Lower lobe of right lung (tissue), 2 donors: ENCODE measurements around the gene PARVB. TPM values are rescaled to one million over a fixed set of nuclear protein-coding genes. Genes with fewer than 3 reads are reported as not detected.

ENCODE experiments used
- ATAC-seq, 2 donors: fragments of 200-7000 bp; cut with Tn5 transposase; one replicate each; pipeline ENCODE4 v1.9.1; 2020 to 2022; ENCODE audit warnings: mild to moderate bottlenecking in 2 of 2, moderate library complexity in 2 of 2
- DNase-seq: peaks from one replicate; pipeline ENCODE4 v3.0.0-alpha.2; 2020
- H3K27ac ChIP-seq: fragments of 200-600 bp; one replicate; pipeline ENCODE4 v1.8.0; 2022
- H3K27me3 ChIP-seq: fragments of 200-600 bp; one replicate; pipeline ENCODE4 v1.8.0; 2022; ENCODE audit warnings: low read depth
- H3K36me3 ChIP-seq: fragments of 200-600 bp; one replicate; pipeline ENCODE4 v1.8.0; 2022; ENCODE audit warnings: mild to moderate bottlenecking
- H3K4me1 ChIP-seq: fragments of 200-600 bp; one replicate; pipeline ENCODE4 v1.8.0; 2022
- H3K4me3 ChIP-seq: fragments of 200-600 bp; one replicate; pipeline ENCODE4 v1.8.0; 2022; ENCODE audit warnings: mild to moderate bottlenecking
- H3K9me3 ChIP-seq: fragments of 200-600 bp; one replicate; pipeline ENCODE4 v1.8.0; 2022
- CTCF ChIP-seq: fragments of 200-600 bp; IDR thresholded peaks from one replicate; pipeline ENCODE4 v1.8.0; 2022; ENCODE audit warnings: antibody characterized with exemption, mild to moderate bottlenecking
- intact Hi-C: fragments of 100-400 bp; cut with DNase I; formaldehyde crosslinking; loops from one replicate; pipeline ENCODE4 v1.11.0; 2022
- total RNA-seq: library from RNA; stranded (reverse); fragmentation: NEBNext Ultra II Directional; extraction: Animal tissue kit (Norgen Biotek cat#: 25700); gene quantifications from one replicate; pipeline ENCODE4 v1.2.1, GENCODE V29; 2021
- donor health status: DM: no; HTN: yes; CAD: no; lungs with severe emphysema.

PARVB gene
- total RNA-seq, 1 donor from 2014 or later = 44.7 TPM

- H3K27me3 ChIP-seq = no peaks in the 10 kb centered on the region
- DNase-seq (peak; percentile 6), ATAC-seq (no peak)
- H3K27ac ChIP-seq = no peak overlapping the region
- intact Hi-C loops = no loop called here
- H3K4me1 ChIP-seq = peaks cover 14% of the 10 kb centered on the region
- no peak for TF ChIP-seq CTCF
- H3K36me3 ChIP-seq = peaks cover 53% of the 10 kb centered on the region
- no peak overlapping the region for H3K4me3 ChIP-seq
- H3K9me3 ChIP-seq = no peaks in the 10 kb centered on the region
These were observed 25.3 kb upstream of the PARVB start for GRCh38 chr22:43998679-43999264.

GRCh38 chr22:43999378-43999777, 24.7 kb upstream of the PARVB start:
- Histone ChIP-seq H3K4me3 (no peak overlapping the region), H3K27ac (no peak overlapping the region), H3K9me3 (no peaks in the 10 kb centered on the region), H3K4me1 (peaks cover 14% of the 10 kb centered on the region), H3K27me3 (no peaks in the 10 kb centered on the region), H3K36me3 (peaks cover 47% of the 10 kb centered on the region)
- peak; percentile 9 for DNase-seq
- no peak for ATAC-seq
- intact Hi-C loops = no loop called here
- no peak for TF ChIP-seq CTCF

DNA sequence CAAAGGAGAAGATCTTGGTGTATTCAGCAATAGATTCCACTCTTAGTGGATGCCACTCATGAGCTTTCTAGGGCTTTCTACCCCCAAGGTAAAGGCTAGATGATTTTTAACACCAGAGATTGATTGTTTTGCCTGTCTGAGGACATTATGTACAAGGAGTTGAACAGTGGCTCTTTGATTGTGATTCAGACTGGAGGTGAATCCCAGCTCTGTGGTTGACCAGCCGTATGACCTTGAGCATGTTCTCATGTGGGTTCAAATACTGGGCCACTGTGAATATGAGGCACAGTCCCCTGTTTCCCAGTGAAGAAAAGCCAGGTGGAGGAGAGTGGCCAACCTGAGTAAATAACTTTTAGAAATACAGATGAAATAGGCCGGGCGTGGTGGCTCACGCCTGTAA, 24.0 kb upstream of the PARVB start:
- TF ChIP-seq CTCF = no peak
- Histone ChIP-seq H3K27ac (no peak overlapping the region), H3K4me3 (no peak overlapping the region), H3K36me3 (peaks cover 39% of the 10 kb centered on the region), H3K27me3 (no peaks in the 10 kb centered on the region), H3K9me3 (no peaks in the 10 kb centered on the region), H3K4me1 (peaks cover 14% of the 10 kb centered on the region)
- DNase-seq = peak; percentile 2
- no peak for ATAC-seq
- intact Hi-C loops = no loop called here

- ATAC-seq (no peak), DNase-seq (peak; percentile 2)
- intact Hi-C loops = no loop called here
These were observed 22.6 kb upstream of the PARVB start for GRCh38 chr22:44001521-44001920.

DNA sequence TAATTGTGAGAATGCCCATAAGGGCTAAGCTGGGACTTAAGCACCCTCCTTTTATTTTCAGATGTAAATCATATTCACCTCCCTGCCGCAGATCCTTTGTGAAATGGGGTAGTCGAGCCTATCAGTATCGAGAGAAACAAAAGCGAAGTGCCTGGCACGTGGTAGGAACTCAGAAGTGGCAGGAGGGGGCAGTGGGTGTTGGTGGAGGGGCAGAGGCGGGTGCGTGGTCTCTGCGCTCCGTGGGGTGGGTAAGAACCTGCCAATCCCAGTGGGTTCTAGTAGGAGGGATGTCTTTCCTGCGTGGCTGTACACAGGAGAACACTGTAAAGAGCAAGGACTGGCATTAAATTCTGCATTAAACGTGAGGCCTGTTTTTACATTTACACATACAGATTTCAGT, 21.8 kb upstream of the PARVB start:
- H3K36me3 ChIP-seq = peaks cover 17% of the 10 kb centered on the region
- ATAC-seq (no peak), DNase-seq (peak; percentile 20)
- H3K27me3 ChIP-seq = no peaks in the 10 kb centered on the region
- intact Hi-C loops = no loop called here
- TF ChIP-seq CTCF = no peak
- no peak overlapping the region for H3K27ac ChIP-seq
- H3K4me1 ChIP-seq = no peaks in the 10 kb centered on the region
- no peak overlapping the region for H3K4me3 ChIP-seq
- H3K9me3 ChIP-seq = peaks cover 4% of the 10 kb centered on the region

More at GRCh38 chr22:44001521-44001920, 22.6 kb upstream of the PARVB start:
- Histone ChIP-seq H3K27ac (no peak overlapping the region), H3K9me3 (peaks cover 4% of the 10 kb centered on the region), H3K4me1 (peaks cover 1% of the 10 kb centered on the region), H3K27me3 (no peaks in the 10 kb centered on the region), H3K4me3 (no peak overlapping the region), H3K36me3 (peaks cover 25% of the 10 kb centered on the region)
- no peak for TF ChIP-seq CTCF

GRCh38 chr22:44002997-44003396, 21.1 kb upstream of the PARVB start:
- no peak for ATAC-seq

More at GRCh38 chr22:44002997-44003396, 21.1 kb upstream of the PARVB start:
- Histone ChIP-seq H3K4me1 (no peaks in the 10 kb centered on the region), H3K36me3 (peaks cover 14% of the 10 kb centered on the region), H3K27ac (no peak overlapping the region), H3K27me3 (no peaks in the 10 kb centered on the region), H3K9me3 (peaks cover 4% of the 10 kb centered on the region), H3K4me3 (no peak overlapping the region)
- TF ChIP-seq CTCF = no peak
- no peak for DNase-seq
- intact Hi-C loops = no loop called here
